HepG2 (cell line): ENCODE results near the gene TBC1D16. TPM values are rescaled to one million over a fixed set of nuclear protein-coding genes. Genes with fewer than 3 reads are reported as not detected.

Experiments used
- ATAC-seq: fragments of 200-7000 bp; cut with Tn5 transposase; 3 replicates; pipeline ENCODE4 v1.9.1; 2020; ENCODE audit warnings: mild to moderate bottlenecking, moderate library complexity
- BruUV-seq: library from RNA; stranded (reverse); fragments of 400-500 nt; replicated peaks from 2 replicates; lab custom pipeline; 2021; lab: Mats Ljungman, UMichigan
- CTCF ChIA-PET: fragments of 300-600 bp; formaldehyde crosslinking; extraction: SDS; loops from one replicate; lab custom pipeline; 2021; ENCODE audit warnings: low total read pairs, inconsistent platforms, low intra/inter-chr PET ratio; lab: Yijun Ruan, JAX
- POLR2A ChIA-PET: fragments of 350-600 bp; sonication (Branson Sonifier 250); formaldehyde crosslinking; loops from one replicate; lab custom pipeline; 2020; ENCODE audit warnings: antibody characterized with exemption, inconsistent platforms; lab: Yijun Ruan, JAX
- DNase-seq: peaks from one replicate; pipeline ENCODE4 v3.0.0-alpha.2; 2015; ENCODE audit warnings: low spot score
- FAIRE-seq: peaks from 3 replicates; lab custom pipeline; 2011; peaks lifted over from hg19 to GRCh38; lab: Jason Lieb, UNC
- H2AFZ ChIP-seq: one replicate; pipeline ENCODE4 v1.6.1; 2011; ENCODE audit warnings: low read length, inconsistent platforms
- H3K27ac ChIP-seq: fragments of 300-600 bp; 3 replicates; pipeline ENCODE4 v1.8.0; 2011; ENCODE audit warnings: mixed run types, mild to moderate bottlenecking, mixed read lengths, low read length, inconsistent platforms; ENCODE audit not compliant: insufficient read depth; ENCODE audit errors: extremely low read length
- H3K27me3 ChIP-seq, 2 experiments: fragments of 200-600 bp in 1 of 2; 2 replicates in 1 of 2; 3 replicates in 1 of 2; pipeline versions ENCODE4 v1.6.0 to v1.8.0; 2011; ENCODE audit warnings: low read length in 2 of 2, mild to moderate bottlenecking in 2 of 2, moderate library complexity in 2 of 2, inconsistent platforms in 1 of 2; ENCODE audit not compliant: insufficient read depth in 2 of 2, control insufficient read depth in 1 of 2
- H3K36me3 ChIP-seq, 2 experiments: fragments of 200-600 bp in 1 of 2; replicated peaks in 1 of 2; 2 replicates in 1 of 2; 3 replicates in 1 of 2; pipeline versions ENCODE4 v1.5.1 to v1.8.0; 2011; ENCODE audit warnings: low read length in 2 of 2, inconsistent platforms in 1 of 2; ENCODE audit not compliant: insufficient read depth in 2 of 2, control insufficient read depth in 1 of 2
- H3K4me1 ChIP-seq: 2 replicates; pipeline ENCODE4 v1.5.1; 2012; ENCODE audit warnings: low read length, inconsistent platforms; ENCODE audit not compliant: insufficient read depth
- H3K4me2 ChIP-seq: 2 replicates; pipeline ENCODE4 v1.6.0; 2011; ENCODE audit warnings: low read depth, low read length, inconsistent platforms
- H3K4me3 ChIP-seq, 3 experiments: fragments of 200-600 bp in 1 of 3; sonication (generic), shearing (Covaris generic) in 1 of 3; replicated peaks in 1 of 3; 2 replicates each; pipeline ENCODE4 v1.5.1; 2011 to 2016; ENCODE audit warnings: low read length in 3 of 3, inconsistent platforms in 2 of 3, low read depth in 2 of 3, mild to moderate bottlenecking in 2 of 3, control low read depth in 1 of 3, mixed read lengths in 1 of 3; ENCODE audit not compliant: insufficient read depth in 1 of 3
- H3K79me2 ChIP-seq: one replicate; pipeline ENCODE4 v1.6.1; 2011; ENCODE audit warnings: low read length, inconsistent platforms; ENCODE audit not compliant: insufficient read depth
- H3K9ac ChIP-seq: 2 replicates; pipeline ENCODE4 v1.6.0; 2011; ENCODE audit warnings: mild to moderate bottlenecking, low read depth, low read length, inconsistent platforms; ENCODE audit not compliant: insufficient read depth
- H3K9me3 ChIP-seq: 2 replicates; pipeline ENCODE4 v1.5.1; 2012; ENCODE audit warnings: mild to moderate bottlenecking, low read length
- H4K20me1 ChIP-seq: 2 replicates; pipeline ENCODE4 v1.6.0; 2011; ENCODE audit warnings: inconsistent platforms, mild to moderate bottlenecking, low read length, moderate library complexity; ENCODE audit not compliant: insufficient read depth
- ADNP ChIP-seq: sonication (generic); formaldehyde crosslinking; IDR thresholded peaks from 2 replicates; pipeline ENCODE4 v1.4.0; 2020; ENCODE audit warnings: missing genetic modification reagents
- BRCA1 ChIP-seq: sonication (generic); formaldehyde crosslinking; IDR thresholded peaks from 2 replicates; pipeline ENCODE4 v1.4.0; 2020; ENCODE audit warnings: missing genetic modification reagents
- CAMTA2 ChIP-seq: sonication (generic); formaldehyde crosslinking; IDR thresholded peaks from 2 replicates; pipeline ENCODE4 v1.4.0; 2020; ENCODE audit warnings: mild to moderate bottlenecking, missing genetic modification reagents, borderline replicate concordance
- FOXK1 ChIP-seq: sonication (generic); formaldehyde crosslinking; IDR thresholded peaks from 2 replicates; pipeline ENCODE4 v1.4.0; 2020; ENCODE audit warnings: low read depth, missing genetic modification reagents, borderline replicate concordance
- FOXM1 ChIP-seq: sonication (generic); formaldehyde crosslinking; IDR thresholded peaks from 2 replicates; pipeline ENCODE4 v1.5.0; 2020; ENCODE audit warnings: missing genetic modification reagents
- HCFC1 ChIP-seq: fragments of 150-350 bp; IDR thresholded peaks from 2 replicates; pipeline ENCODE4 v1.6.1; 2014; ENCODE audit warnings: low read depth, low read length
- MZF1 ChIP-seq: sonication (generic); formaldehyde crosslinking; IDR thresholded peaks from 2 replicates; pipeline ENCODE4 v1.8.1; 2023; ENCODE audit warnings: mild to moderate bottlenecking, missing genetic modification reagents, borderline replicate concordance
- SMARCE1 ChIP-seq: fragments of 450-650 bp; IDR thresholded peaks from 2 replicates; pipeline ENCODE4 v1.6.1; 2017; ENCODE audit warnings: borderline replicate concordance
- TRIM24 ChIP-seq: sonication (generic); formaldehyde crosslinking; IDR thresholded peaks from 2 replicates; pipeline ENCODE4 v1.8.0; 2022; ENCODE audit warnings: mild to moderate bottlenecking, missing genetic modification reagents
- WIZ ChIP-seq: sonication (generic); formaldehyde crosslinking; IDR thresholded peaks from 2 replicates; pipeline ENCODE4 v1.5.1; 2020; ENCODE audit warnings: mild to moderate bottlenecking, missing genetic modification reagents
- ZC3H4 ChIP-seq: sonication (generic); formaldehyde crosslinking; IDR thresholded peaks from 2 replicates; pipeline ENCODE4 v1.4.0; 2020; ENCODE audit warnings: missing genetic modification reagents, borderline replicate concordance
- ZFP36L2 ChIP-seq: sonication (generic); formaldehyde crosslinking; IDR thresholded peaks from 2 replicates; pipeline ENCODE4 v1.4.0; 2020; ENCODE audit warnings: missing genetic modification reagents
- ZNF460 ChIP-seq: sonication (generic); formaldehyde crosslinking; IDR thresholded peaks from 2 replicates; pipeline ENCODE4 v1.5.1; 2020; ENCODE audit warnings: missing genetic modification reagents, mild to moderate bottlenecking, borderline replicate concordance
- ZNF543 ChIP-seq: sonication (generic); formaldehyde crosslinking; IDR thresholded peaks from 2 replicates; pipeline ENCODE4 v1.4.0; 2020; ENCODE audit warnings: mild to moderate bottlenecking, missing genetic modification reagents
- ZNF546 ChIP-seq: sonication (generic); formaldehyde crosslinking; conservative IDR thresholded peaks from 2 replicates; pipeline ENCODE4 v1.8.1; 2023; ENCODE audit warnings: mild to moderate bottlenecking, missing genetic modification reagents
- ZNF749 ChIP-seq: sonication (generic); formaldehyde crosslinking; IDR thresholded peaks from 2 replicates; pipeline ENCODE4 v1.8.0; 2022; ENCODE audit warnings: mild to moderate bottlenecking, missing genetic modification reagents, moderate library complexity, borderline replicate concordance
- ZNF772 ChIP-seq: sonication (generic); formaldehyde crosslinking; IDR thresholded peaks from 2 replicates; pipeline ENCODE4 v1.5.0; 2020; ENCODE audit warnings: mild to moderate bottlenecking, missing genetic modification reagents
- ZNF816 ChIP-seq: sonication (generic); formaldehyde crosslinking; IDR thresholded peaks from 2 replicates; pipeline ENCODE4 v1.8.0; 2022; ENCODE audit warnings: missing genetic modification reagents, mild to moderate bottlenecking, borderline replicate concordance
- ZSCAN22 ChIP-seq: sonication (generic); formaldehyde crosslinking; IDR thresholded peaks from 2 replicates; pipeline ENCODE4 v1.4.0; 2020; ENCODE audit warnings: mild to moderate bottlenecking, missing genetic modification reagents
- ZSCAN29 ChIP-seq: sonication (generic); formaldehyde crosslinking; conservative IDR thresholded peaks from 2 replicates; pipeline ENCODE4 v1.4.0; 2020; ENCODE audit warnings: mild to moderate bottlenecking, missing genetic modification reagents
- ZZZ3 ChIP-seq: sonication (generic); formaldehyde crosslinking; IDR thresholded peaks from 2 replicates; pipeline ENCODE4 v1.4.0; 2020; ENCODE audit warnings: missing genetic modification reagents, mild to moderate bottlenecking, borderline replicate concordance
- WGBS: methylation state at CpG from one replicate; pipeline ENCODE4 v1.1.6; 2017; ENCODE audit warnings: low lambda C conversion rate; 5-methylcytosine and 5-hydroxymethylcytosine counted together
- in situ Hi-C: cut with HindIII; loops from 2 replicates; pipeline ENCODE4 v1.10.0; 2017; ENCODE audit warnings: low pct_unique_long_range_greater_than_20kb; ENCODE audit not compliant: extremely low pct_ligation_motif_present
- intact Hi-C: fragments of 100-400 bp; cut with micrococcal nuclease; formaldehyde crosslinking; loops from one replicate; pipeline ENCODE4 v1.10.0; 2022; ENCODE audit not compliant: unreplicated experiment
- polyA plus RNA-seq, 8 experiments: library from polyadenylated mRNA; depleted of rRNA in 3 of 8; stranded (reverse) in 7 of 8; unstranded in 1 of 8; fragments of >200 nt; fragmentation: Illumina TruSeq in 4 of 8; extraction: Trizol in 4 of 8; gene quantifications; 2 replicates each; pipeline versions ENCODE4 v1.2.1 to v1.2.3, GENCODE V29; 2011 to 2016; ENCODE audit warnings: low read depth in 4 of 8, missing spikeins in 1 of 8, mixed read lengths in 1 of 8; ENCODE audit not compliant: insufficient read depth in 1 of 8
- total RNA-seq, 5 experiments: library from RNA; depleted of rRNA; stranded (reverse); fragments of >200 nt; fragmentation: Illumina TruSeq; extraction: Trizol; gene quantifications; 2 replicates each; pipeline ENCODE4 v1.2.3, GENCODE V29; 2016; ENCODE audit warnings: low read depth in 1 of 5
- TF ChIP-seq, protein P1 (sequence below): sonication (generic); formaldehyde crosslinking; IDR thresholded peaks from 2 replicates; pipeline ENCODE4 v1.5.0; 2020; ENCODE audit warnings: mild to moderate bottlenecking, missing genetic modification reagents

The TBC1D16 gene
- total and polyA plus RNA-seq, 2 of the 13 experiments (the other 11 are each of a cell fraction or from before 2014, with no cell fraction given), result 14.9 to 24.9 TPM

DNA sequence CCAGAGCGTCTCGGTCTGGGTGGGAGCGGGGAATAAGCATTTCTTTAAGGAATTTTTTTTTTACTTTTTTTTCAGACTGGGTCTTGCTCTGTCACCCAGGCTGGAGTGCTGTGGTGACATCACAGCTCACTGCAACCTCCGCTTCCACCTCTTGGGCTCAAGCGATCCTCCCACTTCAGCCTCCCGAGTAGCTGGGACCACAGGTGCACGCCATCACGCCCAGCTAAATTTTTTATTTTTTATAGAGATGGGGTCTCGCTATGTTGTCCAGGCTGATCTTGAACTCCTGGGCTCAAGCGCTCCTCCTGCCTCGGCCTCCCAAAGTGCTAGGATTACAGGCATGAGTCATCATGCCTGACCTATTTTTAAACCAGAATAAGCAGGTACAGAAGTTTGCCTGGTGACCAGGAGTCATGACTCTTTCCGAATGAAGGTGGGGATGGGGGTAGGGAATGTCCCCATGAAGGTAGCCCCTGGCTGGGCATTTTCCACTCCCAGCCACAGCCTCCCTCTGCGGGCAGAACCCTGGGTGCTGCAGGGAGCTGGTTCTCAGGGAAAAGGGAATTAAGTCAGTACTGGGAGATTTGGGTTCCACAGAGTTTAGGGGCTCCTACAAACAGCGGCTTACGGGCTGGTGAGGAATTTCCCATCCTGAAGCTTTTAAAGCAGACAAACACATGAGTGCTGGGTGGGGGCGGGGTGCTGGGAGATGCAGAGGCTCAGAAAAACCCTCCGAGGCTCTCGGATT lies 48.3 kb downstream of the TBC1D16 start:
- Histone ChIP-seq H3K4me3 (peak overlapping the region; percentile 2 to 64 (median 52)), H3K27ac (peak overlapping the region; percentile 90), H3K36me3 (no peaks in the 10 kb centered on the region), H3K9ac (peak overlapping the region; percentile 73), H3K27me3 (no peaks in the 10 kb centered on the region), H3K4me2 (peak overlapping the region; percentile 88), H3K9me3 (no peaks in the 10 kb centered on the region), H3K79me2 (peaks cover 16% of the 10 kb centered on the region), H3K4me1 (peaks cover 82% of the 10 kb centered on the region), H2AFZ (no peak overlapping the region), H4K20me1 (no peaks in the 10 kb centered on the region)
- no peak for ATAC-seq
- BruUV-seq, result no TSS peak
- FAIRE-seq, result peak; percentile 32
- intact Hi-C loops (loop anchor here (2.0 to 5.0 kb wide), 2 partner anchors 17 to 245 kb away; no protein-coding TSS in a partner anchor), in situ Hi-C loops (no loop called here)
- peak; percentile 82 for DNase-seq
- CTCF ChIA-PET, result interaction anchor here (0.8 kb wide), 1 partner anchor 17 kb away, joined by 3 read pairs; no protein-coding TSS in a partner anchor
- WGBS, result 7% methylated on average over 18 of the region's 18 CpGs
- POLR2A ChIA-PET, result interaction anchor here (0.6 to 10.9 kb wide), 31 partner anchors 9 to 248 kb away, joined by 3 to 333 read pairs (median 5); partner anchors contain the start of genes CBX4 and CBX8
- TF ChIP-seq, protein P1, sequence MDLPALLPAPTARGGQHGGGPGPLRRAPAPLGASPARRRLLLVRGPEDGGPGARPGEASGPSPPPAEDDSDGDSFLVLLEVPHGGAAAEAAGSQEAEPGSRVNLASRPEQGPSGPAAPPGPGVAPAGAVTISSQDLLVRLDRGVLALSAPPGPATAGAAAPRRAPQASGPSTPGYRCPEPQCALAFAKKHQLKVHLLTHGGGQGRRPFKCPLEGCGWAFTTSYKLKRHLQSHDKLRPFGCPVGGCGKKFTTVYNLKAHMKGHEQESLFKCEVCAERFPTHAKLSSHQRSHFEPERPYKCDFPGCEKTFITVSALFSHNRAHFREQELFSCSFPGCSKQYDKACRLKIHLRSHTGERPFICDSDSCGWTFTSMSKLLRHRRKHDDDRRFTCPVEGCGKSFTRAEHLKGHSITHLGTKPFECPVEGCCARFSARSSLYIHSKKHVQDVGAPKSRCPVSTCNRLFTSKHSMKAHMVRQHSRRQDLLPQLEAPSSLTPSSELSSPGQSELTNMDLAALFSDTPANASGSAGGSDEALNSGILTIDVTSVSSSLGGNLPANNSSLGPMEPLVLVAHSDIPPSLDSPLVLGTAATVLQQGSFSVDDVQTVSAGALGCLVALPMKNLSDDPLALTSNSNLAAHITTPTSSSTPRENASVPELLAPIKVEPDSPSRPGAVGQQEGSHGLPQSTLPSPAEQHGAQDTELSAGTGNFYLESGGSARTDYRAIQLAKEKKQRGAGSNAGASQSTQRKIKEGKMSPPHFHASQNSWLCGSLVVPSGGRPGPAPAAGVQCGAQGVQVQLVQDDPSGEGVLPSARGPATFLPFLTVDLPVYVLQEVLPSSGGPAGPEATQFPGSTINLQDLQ (CRISPR knock-in tag), result 0 out of 2 replicates have a peak, but pooled peaks have one; percentile 10
- TF ChIP-seq ZNF816 (no peak), FOXK1 (CRISPR knock-in tag) (0 out of 2 replicates have a peak, but pooled peaks have one; percentile 14), ZNF460 (CRISPR knock-in tag) (no peak), ZNF772 (no peak), SMARCE1 (no peak), HCFC1 (no peak), CAMTA2 (CRISPR knock-in tag) (no peak), ZSCAN22 (peak; percentile 53; the same call in 1 of the 2 replicates), ZZZ3 (CRISPR knock-in tag) (no peak; the same call in 1 of the 2 replicates), ADNP (CRISPR knock-in tag) (peak; percentile 89), TRIM24 (CRISPR knock-in tag) (no peak), ZNF749 (CRISPR knock-in tag) (no peak), ZFP36L2 (CRISPR knock-in tag) (no peak), FOXM1 (CRISPR knock-in tag) (no peak), ZNF543 (CRISPR knock-in tag) (peak; percentile 16; the same call in 1 of the 2 replicates), ZNF546 (CRISPR knock-in tag) (no peak), MZF1 (CRISPR knock-in tag) (no peak), BRCA1 (no peak), ZSCAN29 (CRISPR knock-in tag) (no peak), WIZ (CRISPR knock-in tag) (no peak), ZC3H4 (CRISPR knock-in tag) (peak; percentile 37; the same call in 1 of the 2 replicates)
